PC-3 (cell line): ENCODE results near the gene SERGEF.

ENCODE experiments used
- CTCF ChIP-seq: fragments of 300-600 bp; sonication (generic); conservative IDR thresholded peaks from 2 replicates; pipeline ENCODE4 v1.5.1; 2017; ENCODE audit warnings: antibody characterized with exemption, low read depth, mild to moderate bottlenecking, low read length
- EZH2 ChIP-seq: fragments of 300-600 bp; sonication (generic); IDR thresholded peaks from one replicate; pipeline ENCODE4 v1.6.1; 2017; ENCODE audit warnings: antibody characterized with exemption, mild to moderate bottlenecking, low read length; ENCODE audit not compliant: unreplicated experiment
- EZH2phosphoT487 ChIP-seq: fragments of 300-600 bp; sonication (generic); IDR thresholded peaks from 2 replicates; pipeline ENCODE4 v1.6.1; 2018; ENCODE audit warnings: mild to moderate bottlenecking, antibody characterized with exemption, low read length, borderline replicate concordance

GRCh38 chr11:17750013-17750800 is 262.6 kb downstream of the SERGEF start:
- TF ChIP-seq CTCF (no peak), EZH2phosphoT487 (no peak), EZH2 (no peak)
